ENCODE measurements around the gene FGF8. TPM values are rescaled to one million over a fixed set of nuclear protein-coding genes. Genes with fewer than 3 reads are reported as not detected.

The FGF8 gene
- total RNA-seq, 2 donors from 2014 or later, result not detected

GRCh38 chr10:101778151-101778780 is 2.4 kb upstream of the FGF8 start:
- Mint-ChIP-seq H3K27me3 (peaks cover 38% of the 10 kb centered on the region), H3K9me3 (no peaks in the 10 kb centered on the region), H3K4me1 (peaks cover 26% of the 10 kb centered on the region), H3K36me3 (ENCODE audit: low read depth) (peaks cover 60% of the 10 kb centered on the region), H3K27ac (no peak overlapping the region), H3K4me3 (peak overlapping the region; percentile 98)
- no peak for ATAC-seq (replicated peaks)

- Mint-ChIP-seq H3K27me3 (peaks cover 43% of the 10 kb centered on the region), H3K4me3 (peak overlapping the region; percentile 50), H3K4me1 (peaks cover 20% of the 10 kb centered on the region), H3K36me3 (ENCODE audit: low read depth) (peaks cover 55% of the 10 kb centered on the region), H3K9me3 (no peaks in the 10 kb centered on the region), H3K27ac (no peak overlapping the region)
- ATAC-seq (replicated peaks), result no peak
These were observed 1.8 kb upstream of the FGF8 start for GRCh38 chr10:101777619-101778145.

- Mint-ChIP-seq H3K36me3 (ENCODE audit: low read depth) (peaks cover 42% of the 10 kb centered on the region), H3K4me1 (peaks cover 12% of the 10 kb centered on the region), H3K4me3 (peak overlapping the region; percentile 50), H3K27ac (no peak overlapping the region), H3K27me3 (peaks cover 54% of the 10 kb centered on the region), H3K9me3 (no peaks in the 10 kb centered on the region)
- no peak for ATAC-seq (replicated peaks)
These were observed 375 bp upstream of the FGF8 start for GRCh38 chr10:101776161-101776817.

DNA sequence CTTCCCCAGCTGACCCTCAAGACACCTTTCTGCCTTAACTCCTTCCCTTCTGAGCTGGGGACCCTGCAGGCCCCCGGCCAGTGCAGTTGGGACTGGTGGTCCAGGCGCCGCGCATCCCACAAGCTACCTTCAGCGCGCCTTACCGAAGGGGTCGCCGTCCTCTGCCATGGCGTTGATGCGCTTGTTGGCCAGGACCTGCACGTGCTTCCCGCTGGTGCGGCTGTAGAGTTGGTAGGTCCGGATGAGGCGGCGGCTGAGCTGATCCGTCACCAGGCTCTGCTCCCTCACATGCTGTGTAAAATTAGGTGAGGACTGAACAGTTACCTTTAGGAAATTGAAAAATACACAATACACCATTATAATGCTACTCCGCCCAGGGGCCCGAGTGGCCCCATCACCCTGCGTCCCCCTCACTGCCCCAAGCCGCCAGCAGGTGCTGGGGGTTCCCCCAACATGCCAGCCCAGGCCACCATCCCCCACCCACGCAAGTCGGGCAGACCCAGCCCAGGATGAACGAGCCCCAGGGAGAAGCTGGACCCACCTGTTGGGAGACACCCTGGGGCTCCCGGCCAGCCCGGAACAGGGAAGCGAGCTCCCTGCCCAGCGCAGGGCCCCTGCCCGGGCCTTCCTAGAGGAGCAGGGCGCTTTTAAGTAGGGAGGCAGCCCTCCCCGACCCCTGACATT is 1.2 kb downstream of the FGF8 start:
- H3K4me1 Mint-ChIP-seq, result peaks cover 12% of the 10 kb centered on the region
- no peak overlapping the region for H3K27ac Mint-ChIP-seq
- peak overlapping the region; percentile 22 for H3K4me3 Mint-ChIP-seq
- H3K27me3 Mint-ChIP-seq, result peaks cover 57% of the 10 kb centered on the region
- H3K9me3 Mint-ChIP-seq, result no peaks in the 10 kb centered on the region
- peaks cover 32% of the 10 kb centered on the region for H3K36me3 Mint-ChIP-seq (ENCODE audit: low read depth)
- no peak for ATAC-seq (replicated peaks)

- peaks cover 10% of the 10 kb centered on the region for H3K4me1 Mint-ChIP-seq
- peaks cover 58% of the 10 kb centered on the region for H3K27me3 Mint-ChIP-seq
- H3K36me3 Mint-ChIP-seq (ENCODE audit: low read depth), result peaks cover 26% of the 10 kb centered on the region
- no peak for ATAC-seq (replicated peaks)
- no peak overlapping the region for H3K27ac Mint-ChIP-seq
- H3K4me3 Mint-ChIP-seq, result peak overlapping the region; percentile 9
- H3K9me3 Mint-ChIP-seq, result no peaks in the 10 kb centered on the region
These were observed 1.9 kb downstream of the FGF8 start for GRCh38 chr10:101773923-101774588.

GRCh38 chr10:101772895-101773761 is 2.8 kb downstream of the FGF8 start:
- Mint-ChIP-seq H3K9me3 (no peaks in the 10 kb centered on the region), H3K27ac (no peak overlapping the region), H3K4me1 (peaks cover 6% of the 10 kb centered on the region), H3K27me3 (peaks cover 57% of the 10 kb centered on the region), H3K4me3 (no peak overlapping the region), H3K36me3 (ENCODE audit: low read depth) (peaks cover 21% of the 10 kb centered on the region)
- ATAC-seq (replicated peaks), result no peak

DNA sequence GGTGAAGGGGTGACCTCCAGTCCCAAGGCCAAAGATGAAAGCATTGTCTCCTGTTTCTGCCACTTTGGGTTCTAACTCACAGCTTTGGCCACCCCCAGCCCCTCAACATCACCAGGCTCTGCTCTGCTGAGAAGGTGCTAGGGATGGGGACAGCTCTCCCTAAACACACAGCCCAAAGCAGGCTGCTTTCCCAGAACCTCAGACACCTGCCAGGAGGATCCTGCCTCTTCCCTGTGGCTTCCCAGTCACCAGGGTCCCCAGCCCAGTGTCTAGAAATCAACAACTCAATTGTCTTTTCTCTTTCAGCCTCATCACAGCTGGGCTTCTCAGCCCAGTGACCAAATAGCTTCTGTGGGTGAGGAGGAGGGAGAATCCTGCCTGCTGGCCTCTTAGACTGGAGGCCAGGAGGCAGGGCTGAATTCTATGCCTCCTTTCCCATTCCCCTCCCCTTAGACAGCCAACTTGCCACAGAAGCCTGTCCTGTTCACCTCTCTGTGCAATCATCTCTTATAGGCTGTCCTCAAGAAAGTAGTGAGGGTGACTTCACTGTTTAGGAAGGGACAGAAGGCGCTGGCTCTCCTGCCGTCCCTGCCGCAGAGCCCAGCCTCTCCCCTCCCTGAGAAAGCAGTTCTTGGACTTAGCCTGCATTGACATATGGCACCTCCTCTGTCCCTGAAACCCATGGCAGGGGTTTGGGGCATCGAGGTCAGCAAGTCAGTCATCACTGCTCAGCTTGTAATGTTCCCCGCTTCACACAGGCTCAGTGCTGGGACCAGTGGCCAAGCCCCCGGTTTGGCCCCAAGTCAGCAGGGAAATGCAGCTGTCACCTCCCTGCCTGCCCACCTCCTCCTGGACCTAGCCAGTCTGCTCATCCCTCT is 3.7 kb downstream of the FGF8 start:
- H3K4me3 Mint-ChIP-seq, result no peak overlapping the region
- peaks cover 49% of the 10 kb centered on the region for H3K27me3 Mint-ChIP-seq
- H3K9me3 Mint-ChIP-seq, result no peaks in the 10 kb centered on the region
- H3K4me1 Mint-ChIP-seq, result peaks cover 6% of the 10 kb centered on the region
- H3K27ac Mint-ChIP-seq, result no peak overlapping the region
- peaks cover 14% of the 10 kb centered on the region for H3K36me3 Mint-ChIP-seq (ENCODE audit: low read depth)
- ATAC-seq (replicated peaks), result no peak

GRCh38 chr10:101771380-101771779 is 4.5 kb downstream of the FGF8 start:
- Mint-ChIP-seq H3K27me3 (peaks cover 46% of the 10 kb centered on the region), H3K27ac (no peak overlapping the region), H3K4me1 (peaks cover 6% of the 10 kb centered on the region), H3K36me3 (ENCODE audit: low read depth) (peaks cover 7% of the 10 kb centered on the region), H3K4me3 (no peak overlapping the region), H3K9me3 (no peaks in the 10 kb centered on the region)
- no peak for ATAC-seq (replicated peaks)

- Mint-ChIP-seq H3K36me3 (ENCODE audit: low read depth) (peaks cover 7% of the 10 kb centered on the region), H3K27me3 (peaks cover 51% of the 10 kb centered on the region), H3K9me3 (no peaks in the 10 kb centered on the region), H3K4me1 (peaks cover 6% of the 10 kb centered on the region), H3K4me3 (no peak overlapping the region), H3K27ac (no peak overlapping the region)
- ATAC-seq (replicated peaks), result no peak
These were observed 5.3 kb downstream of the FGF8 start for GRCh38 chr10:101770331-101771215.

DNA sequence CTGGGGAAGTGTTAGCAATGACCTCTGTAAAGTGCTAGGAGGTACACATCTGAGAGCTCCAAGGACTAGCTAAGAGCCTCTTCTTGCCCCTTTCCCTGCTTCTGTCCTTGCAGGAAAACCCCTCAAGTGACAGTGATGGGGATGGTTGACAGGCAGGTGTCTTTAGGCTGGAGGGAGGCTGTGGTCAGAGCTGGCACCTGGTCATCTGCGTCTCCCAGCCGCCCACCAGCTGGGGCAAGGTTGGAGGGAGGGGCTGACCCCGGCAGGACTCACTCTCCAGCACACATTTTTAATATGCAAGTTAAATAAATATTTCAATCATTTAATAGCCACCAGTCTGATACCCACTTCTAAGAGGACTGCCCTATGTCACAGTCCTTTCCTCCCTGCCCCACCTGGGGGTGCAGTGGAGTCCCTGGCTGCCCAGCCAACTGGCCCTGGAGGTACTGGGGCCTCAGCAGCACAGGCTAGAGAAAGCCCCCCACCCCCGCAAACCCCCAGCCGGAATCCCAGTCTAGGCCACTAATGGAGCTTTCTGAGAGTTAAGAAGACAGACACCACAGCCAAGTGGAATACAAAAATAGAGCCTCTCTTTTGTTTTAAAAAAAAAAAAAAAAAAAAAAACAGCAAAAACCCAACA is 6.3 kb downstream of the FGF8 start:
- Mint-ChIP-seq H3K9me3 (no peaks in the 10 kb centered on the region), H3K4me3 (no peak overlapping the region), H3K4me1 (peaks cover 6% of the 10 kb centered on the region), H3K27me3 (peaks cover 52% of the 10 kb centered on the region), H3K36me3 (ENCODE audit: low read depth) (peaks cover 3% of the 10 kb centered on the region), H3K27ac (no peak overlapping the region)
- no peak for ATAC-seq (replicated peaks)

- Mint-ChIP-seq H3K27ac (no peak overlapping the region), H3K4me1 (peaks cover under 1% of the 10 kb centered on the region), H3K4me3 (no peak overlapping the region), H3K27me3 (peaks cover 44% of the 10 kb centered on the region), H3K36me3 (ENCODE audit: low read depth) (no peaks in the 10 kb centered on the region), H3K9me3 (no peaks in the 10 kb centered on the region)
- no peak for ATAC-seq (replicated peaks)
These were observed 7.1 kb downstream of the FGF8 start for GRCh38 chr10:101768791-101769170.
